ENCODE results near the gene OR10X1.

OR10X1 gene, protein sequence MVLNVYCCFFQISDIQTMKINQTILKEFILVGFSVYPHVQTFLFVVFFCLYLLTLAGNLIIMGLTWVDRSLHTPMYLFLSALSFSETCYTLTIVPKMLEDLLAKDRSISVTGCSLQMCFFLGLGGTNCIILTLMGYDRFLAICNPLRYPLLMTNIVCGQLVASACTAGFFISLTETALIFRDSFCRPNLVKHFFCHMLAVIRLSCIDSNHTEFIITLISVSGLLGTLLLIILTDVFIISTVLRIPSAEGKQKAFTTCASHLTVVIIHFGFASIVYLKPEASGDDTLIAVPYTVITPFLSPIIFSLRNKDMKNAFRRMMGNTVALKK

DNA sequence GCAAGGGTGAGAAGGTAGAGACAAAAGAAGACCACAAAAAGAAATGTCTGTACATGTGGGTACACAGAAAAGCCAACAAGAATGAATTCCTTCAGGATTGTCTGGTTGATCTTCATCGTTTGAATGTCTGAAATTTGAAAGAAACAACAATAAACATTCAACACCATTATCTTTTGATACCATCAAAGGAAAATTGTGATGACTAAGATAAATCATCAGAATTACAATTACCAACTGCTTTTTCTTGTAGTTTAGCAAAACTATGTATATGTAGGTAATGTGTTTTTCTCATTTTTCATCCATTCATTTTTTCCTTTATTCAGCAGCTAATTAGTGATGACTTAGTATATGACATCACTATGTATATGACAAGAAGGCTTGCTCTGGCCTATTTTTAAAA is at the start of gene OR10X1:
Gene OR10X1 (minus strand): TSS at position 167 of the 400 bp plus-strand sequence. CDS start 0 bp downstream, at position 167.
- no peak for DNase-seq (ENCODE audit: low read depth)

DNA sequence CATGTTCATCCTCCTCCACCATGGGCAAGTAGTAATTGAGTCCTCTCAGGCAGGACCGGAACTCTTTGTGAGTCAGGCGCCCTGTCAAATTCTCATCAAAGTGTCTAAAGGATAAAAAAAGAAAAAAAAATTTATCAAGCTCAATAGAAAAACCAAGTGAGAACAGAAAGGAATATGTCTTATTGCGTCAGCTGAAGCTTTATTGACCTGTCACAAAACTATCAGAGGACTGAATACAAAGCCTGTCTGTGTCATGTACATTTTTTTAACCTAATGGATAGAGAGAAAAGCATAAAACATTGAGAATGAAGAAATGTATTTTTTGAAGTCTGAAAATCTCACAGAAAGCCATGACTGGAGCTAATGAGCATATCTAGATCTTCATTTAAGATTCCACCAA is 34.1 kb upstream of the OR10X1 start:
- no peak for DNase-seq (ENCODE audit: low read depth)

DNA sequence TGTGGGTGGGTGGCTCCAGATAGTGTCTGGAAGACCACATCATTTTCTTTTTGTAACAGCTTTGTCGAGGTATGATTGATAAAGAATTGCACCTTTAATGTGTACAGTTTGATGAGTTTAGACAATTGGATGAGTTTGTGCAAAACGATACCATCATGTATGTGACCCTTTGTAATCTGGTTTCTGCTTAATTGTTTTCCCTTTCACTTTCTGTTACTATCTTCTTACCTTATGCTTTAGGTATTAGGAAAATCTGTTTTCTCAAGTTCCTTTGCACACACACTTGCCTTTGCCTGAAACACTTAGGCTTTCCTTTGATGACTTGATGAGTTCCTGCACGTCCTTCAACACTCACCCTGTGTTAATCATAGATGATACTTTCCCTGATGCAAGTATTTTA is 32.2 kb upstream of the OR10X1 start:
- no peak for DNase-seq (ENCODE audit: low read depth)

DNA sequence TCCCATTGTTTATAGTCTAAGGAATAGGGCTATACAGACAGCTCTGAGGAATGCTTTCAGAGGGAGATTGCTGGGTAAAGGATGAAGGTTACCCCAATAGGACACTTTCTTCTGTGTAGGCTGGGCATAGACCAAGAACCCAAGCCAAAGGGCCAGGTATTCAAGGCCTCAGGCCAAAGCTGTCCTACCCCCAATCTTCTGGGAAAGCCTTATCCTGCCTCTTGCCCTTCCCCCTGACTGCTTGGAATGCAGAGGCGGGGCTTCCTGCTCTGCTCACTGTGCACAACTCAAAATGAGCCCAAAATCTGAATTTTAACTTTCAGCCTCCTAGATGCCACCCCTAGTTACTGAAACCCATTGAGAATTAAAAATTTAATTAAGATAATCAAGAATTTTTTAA is 27.6 kb upstream of the OR10X1 start:
- DNase-seq (ENCODE audit: low read depth) = no peak

DNA sequence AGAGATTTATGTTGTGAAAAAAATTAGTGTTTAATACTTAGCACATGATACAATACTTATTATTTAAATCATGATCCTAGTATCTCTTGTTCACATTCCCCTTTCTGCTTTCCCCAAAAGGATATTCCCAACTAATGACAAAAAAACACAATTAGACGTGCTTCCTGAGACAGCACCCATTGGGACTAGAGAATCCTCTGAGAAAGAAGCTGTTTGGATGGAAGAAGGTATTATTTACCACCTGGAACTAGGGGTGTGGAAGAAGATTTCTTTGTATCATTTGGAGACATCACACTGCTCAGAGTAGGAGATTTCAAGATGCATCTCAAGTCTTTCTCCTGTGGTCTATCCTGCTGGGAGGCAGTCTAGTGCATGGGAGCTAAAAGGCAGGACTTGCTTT is 25.3 kb upstream of the OR10X1 start, which contains the start of gene OR10Z1:
Gene OR10Z1 (plus strand): TSS at position 301 of the 400 bp plus-strand sequence. CDS start 1,171 bp downstream, outside the sequence.
- DNase-seq (ENCODE audit: low read depth) = no peak

DNA sequence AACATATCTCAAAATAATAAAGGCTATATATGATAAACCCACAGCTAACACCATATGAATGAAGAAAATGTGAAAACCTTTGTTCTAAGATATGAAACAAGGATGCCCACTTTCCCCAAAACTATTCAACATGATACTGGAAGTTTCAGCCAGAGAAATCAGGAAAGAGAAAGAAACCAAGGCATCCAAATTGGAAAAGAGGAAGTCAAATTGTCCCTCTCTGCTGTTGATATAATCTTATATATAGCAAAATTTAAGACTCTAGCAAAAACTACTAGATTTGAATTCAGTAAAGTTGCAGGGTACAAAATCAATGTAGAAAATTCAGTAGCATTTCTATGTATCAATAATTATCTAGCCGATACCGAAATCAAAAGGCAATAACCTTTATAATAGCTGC is 21.0 kb upstream of the OR10X1 start:
- no peak for DNase-seq (ENCODE audit: low read depth)

DNA sequence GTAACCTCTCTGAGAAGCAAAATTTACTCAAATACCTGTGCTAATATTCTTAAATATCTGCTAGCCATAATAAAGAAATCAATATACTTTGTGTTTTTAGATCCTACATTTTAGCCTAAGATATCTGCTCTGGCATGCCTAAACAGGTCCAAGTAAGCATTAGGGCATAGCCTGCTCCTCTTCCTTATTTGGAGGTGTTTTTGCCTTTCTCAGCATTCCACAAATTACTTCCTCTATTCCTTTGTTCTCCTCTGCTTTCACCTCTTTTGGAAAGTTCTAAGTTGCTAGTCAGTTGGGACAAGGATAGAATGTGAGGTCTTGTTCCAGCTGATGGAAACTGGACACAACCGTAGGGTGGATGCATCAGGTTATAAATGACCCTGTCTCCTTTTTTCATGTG is 7.2 kb upstream of the OR10X1 start:
- no peak for DNase-seq (ENCODE audit: low read depth)

DNA sequence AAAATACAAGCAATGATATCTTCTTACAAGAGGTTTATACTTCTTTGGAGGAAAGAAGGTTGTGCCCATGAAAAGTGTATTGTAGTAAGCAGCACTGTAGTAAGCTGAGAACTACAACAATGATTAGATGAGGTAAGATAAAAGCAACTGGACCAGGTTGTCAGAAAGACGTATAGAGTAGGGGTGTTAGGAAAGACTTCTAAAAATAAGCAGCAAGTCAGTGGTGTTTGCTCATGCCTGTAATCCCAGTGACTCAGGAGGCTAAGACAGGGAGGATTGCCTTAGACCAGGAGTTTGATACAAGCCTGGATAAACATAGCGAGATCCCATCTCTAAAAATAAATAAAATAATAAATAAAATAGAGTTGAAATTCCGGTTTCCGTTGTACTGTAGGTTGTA is 4.3 kb upstream of the OR10X1 start:
- no peak for DNase-seq (ENCODE audit: low read depth)

DNA sequence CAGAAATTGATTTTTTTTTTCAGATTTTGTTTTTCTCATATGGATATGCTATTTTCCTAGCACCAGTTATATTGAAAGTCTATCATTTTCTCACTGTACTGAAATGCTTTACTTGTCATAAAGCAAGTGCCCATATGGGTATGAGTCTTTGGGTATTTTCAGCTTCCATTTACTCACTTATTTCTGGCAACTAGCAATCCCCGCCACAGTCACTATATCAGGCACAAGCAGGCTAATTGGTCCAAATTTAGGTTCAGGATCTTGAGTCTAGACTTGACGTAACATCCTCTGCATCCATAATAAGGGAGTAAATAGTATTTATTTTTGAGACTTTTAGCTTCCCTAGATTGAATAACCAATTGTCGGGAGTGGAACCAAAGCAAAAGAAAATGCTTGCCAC is 2.1 kb downstream of the OR10X1 start:
- no peak for DNase-seq (ENCODE audit: low read depth)

DNA sequence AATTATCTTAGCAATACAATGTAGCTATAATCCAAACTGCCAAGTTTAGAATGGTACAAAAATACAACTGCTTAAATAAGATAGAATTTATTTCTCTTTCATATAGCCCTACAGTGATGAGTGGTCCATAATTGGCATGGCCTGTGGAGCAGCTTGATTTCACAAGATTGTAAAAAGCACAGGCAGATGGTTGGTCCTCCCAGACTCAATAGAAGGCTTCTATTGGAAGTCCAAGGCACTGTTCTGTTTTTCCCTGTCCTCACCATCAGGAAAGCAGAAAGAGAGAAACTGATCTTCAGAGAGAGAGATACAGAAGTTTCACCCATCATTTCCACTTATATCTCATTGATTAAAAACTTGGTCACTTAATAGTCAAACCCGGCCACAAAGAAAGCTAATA is 7.5 kb downstream of the OR10X1 start:
- DNase-seq (ENCODE audit: low read depth) = no peak

DNA sequence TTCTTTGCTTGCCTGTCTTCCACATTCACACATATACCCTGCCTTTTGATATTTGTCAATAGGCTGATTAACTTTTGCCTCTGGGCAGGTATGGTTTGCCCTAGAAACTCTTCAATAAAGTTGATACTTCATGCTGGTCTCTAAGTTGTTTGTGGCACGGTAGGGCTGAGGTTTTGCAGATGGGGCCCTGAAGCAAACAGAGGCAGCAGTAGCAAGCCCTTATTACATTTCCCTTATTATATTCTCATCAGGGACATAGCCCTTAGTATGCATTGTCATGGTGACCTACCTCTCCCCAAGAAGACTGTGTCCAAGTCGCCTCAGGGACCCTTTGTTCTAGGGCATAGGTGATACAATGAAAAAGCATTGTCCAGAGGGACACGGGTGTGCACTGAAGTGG is 9.2 kb downstream of the OR10X1 start, which contains the start of gene OR6P1:
Gene OR6P1 (minus strand): TSS at position 101 of the 400 bp plus-strand sequence. CDS start 6,976 bp downstream, outside the sequence.
- DNase-seq (ENCODE audit: low read depth) = no peak

DNA sequence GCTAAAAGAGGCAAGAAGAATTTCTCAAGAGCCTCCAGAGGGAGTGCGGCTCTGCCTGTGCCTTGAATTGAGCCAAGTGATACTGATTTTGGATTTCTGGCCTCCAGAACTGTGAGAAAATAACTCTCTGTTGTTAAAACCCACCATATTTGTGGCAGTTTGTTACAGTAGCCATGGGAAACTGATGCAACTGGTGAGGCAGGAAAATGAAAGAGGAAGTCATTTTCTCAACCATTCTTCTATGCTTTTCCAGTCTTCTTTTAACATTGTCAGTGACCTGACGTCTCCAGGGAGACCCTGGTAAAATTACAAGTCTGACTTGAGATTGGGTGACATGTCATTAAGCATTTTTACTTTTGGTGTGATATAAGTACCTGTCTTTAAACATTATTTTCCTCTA is 15.1 kb downstream of the OR10X1 start:
- no peak for DNase-seq (ENCODE audit: low read depth)

DNA sequence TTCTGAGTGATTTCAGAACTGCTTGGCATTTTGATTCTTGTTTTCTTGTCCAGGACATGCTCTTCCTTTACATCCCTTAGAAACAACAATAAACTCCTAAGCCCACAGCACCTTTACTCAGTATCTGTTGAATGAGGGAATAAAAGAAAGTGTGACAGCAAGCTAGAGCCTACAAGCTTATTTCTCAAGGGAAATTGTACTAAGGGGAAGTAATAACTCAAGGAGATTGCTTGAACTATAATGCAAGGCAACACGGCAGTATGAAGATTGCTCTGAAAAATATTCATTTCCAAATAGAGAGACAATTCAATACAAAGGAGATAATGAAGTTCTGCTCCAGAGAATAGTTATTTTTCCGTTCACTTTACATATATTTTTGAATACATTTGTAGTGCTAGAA is 15.8 kb downstream of the OR10X1 start:
- DNase-seq (ENCODE audit: low read depth) = no peak

DNA sequence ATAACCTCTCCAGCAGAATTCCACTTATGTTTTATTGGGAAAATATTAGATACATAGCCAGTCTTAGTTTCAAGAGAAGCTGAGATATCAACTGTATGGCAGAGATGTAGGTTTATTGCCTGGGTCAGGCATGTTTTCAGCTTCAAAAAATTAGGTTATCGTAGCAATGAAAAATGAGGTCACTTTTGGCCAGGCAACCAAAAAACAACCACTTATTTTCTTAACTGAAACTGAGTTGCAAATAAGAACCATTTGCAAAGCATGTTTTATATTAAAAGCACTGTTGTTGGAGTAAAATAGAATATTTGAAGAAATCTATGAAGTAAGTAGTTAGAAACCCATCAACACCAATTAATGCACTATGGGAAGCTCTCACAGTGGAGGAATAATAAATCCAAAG is 20.0 kb downstream of the OR10X1 start:
- DNase-seq (ENCODE audit: low read depth) = no peak

DNA sequence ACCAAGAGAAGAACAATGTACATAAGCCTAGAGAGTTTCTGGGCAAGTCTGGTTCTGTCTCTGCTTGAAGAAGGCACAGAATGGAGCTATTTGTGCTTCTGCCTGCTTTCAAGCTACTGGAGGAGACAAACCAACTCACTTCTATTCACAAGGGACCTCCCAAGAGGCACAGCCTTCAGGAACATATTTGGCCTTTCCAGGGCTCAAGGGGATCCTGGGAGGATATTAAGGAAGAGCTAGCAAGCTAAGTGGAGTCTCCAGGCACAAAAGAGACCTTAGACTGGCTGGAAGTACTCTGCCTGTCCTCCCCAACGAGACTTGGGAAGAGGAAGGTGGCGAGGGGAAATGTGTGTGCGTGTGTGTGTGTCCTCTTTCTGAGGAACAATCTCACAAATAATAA is 25.3 kb downstream of the OR10X1 start, which contains the start of gene OR6Y1:
Gene OR6Y1 (minus strand): TSS at position 54 of the 400 bp plus-strand sequence. CDS start 6,300 bp downstream, outside the sequence.
- no peak for DNase-seq (ENCODE audit: low read depth)

DNA sequence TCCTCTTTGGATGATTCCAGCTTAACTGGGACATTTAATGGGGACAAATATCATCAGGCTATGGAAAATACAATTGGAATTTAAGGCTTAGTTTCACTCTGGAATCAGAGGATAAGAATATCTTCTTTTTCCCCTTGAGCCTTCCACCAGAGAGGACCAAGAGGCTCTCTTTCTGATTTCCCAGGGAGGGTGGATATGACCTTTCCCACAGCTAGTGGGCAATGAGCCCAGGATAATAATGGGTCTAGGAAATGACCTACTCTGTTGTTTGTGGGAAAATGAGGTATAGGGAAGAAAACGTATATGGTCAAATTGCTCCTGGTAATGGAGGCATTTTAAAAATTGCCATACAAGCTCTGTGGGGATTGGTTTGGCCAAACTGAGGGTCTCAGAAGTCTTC is 27.4 kb downstream of the OR10X1 start:
- DNase-seq (ENCODE audit: low read depth) = no peak

DNA sequence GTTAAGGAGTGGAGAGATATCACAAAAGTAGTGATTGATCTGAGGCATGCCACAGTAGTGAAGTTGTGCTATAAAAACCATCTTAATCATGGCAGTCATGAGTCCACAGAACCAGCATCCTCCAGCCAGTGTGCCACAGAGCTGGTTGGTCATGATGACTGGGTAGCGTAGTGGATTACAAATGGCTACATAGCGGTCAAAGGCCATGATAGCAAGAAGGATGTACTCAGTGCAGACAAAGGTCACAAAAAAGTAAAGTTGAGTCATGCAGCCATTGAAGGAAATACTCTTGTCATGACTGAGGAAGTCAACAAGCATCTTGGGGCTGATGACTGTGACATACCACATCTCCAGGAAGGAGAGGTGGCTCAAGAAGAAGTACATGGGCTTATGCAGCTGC is 32.2 kb downstream of the OR10X1 start:
- no peak for DNase-seq (ENCODE audit: low read depth)

DNA sequence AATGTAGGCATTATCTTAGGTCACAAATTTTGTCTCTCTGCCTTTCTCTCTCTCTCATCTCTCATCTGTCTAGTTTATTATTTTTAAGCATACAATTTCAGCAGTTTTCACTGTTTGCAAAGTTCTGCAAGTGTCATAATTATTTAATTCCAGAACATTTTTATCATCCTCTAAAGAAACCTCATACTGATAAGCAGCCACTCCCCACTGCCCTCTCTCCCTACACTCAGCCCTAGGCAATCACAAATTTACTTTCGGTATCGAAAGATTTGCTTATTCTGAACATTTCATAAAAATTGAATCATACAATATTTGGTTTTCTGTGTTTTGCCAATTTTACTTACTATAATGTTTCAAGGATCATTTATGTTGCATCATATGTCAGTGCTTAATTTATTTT is 42.1 kb downstream of the OR10X1 start:
- no peak for DNase-seq (ENCODE audit: low read depth)

DNA sequence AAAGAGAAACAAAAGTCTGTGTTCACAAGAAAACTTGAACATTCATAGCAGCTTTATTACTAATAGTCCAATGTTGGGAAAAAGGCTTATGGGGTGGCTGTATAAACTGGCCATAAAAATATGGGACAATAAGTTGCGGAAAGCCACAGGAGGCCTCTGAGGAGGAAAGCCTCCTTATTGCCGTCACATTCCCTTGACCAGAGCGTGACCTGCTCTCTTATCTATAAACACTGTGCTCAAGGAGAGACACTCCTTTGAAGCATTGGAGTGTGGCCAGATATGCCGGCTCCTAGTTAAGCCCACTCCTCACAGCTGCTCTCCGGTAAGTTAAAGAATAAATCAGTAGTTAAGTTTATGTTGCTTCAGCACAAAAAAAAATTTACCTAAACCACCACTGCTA is 45.2 kb downstream of the OR10X1 start:
- no peak for DNase-seq (ENCODE audit: low read depth)
